ENCODE data around the gene DSCAM. TPM values are rescaled to one million over a fixed set of nuclear protein-coding genes. Genes with fewer than 3 reads are reported as not detected.

Gene DSCAM
- total RNA-seq, 4 donors from 2014 or later: 0.07 TPM; not detected in 3

DNA sequence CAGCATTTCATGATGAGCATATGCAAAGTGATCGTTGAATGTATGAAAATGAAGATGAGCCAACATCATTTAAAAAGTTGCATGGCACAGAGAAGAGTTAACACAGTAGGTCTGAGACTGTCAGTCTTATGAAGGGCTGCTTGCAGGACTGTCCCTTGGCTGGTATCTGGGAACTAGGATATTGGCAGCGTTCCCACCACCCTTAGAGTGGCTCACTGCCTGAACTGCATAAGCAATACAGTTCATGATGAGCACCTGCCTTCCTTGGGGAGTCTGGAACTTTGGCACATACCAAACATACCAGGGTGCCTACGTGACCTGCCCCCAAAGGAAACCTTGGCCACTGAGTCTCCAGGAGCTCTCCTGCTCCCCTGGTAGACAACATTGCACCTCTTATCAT is 161.8 kb downstream of the DSCAM start:
- no peaks in the 10 kb centered on the region for H3K27me3 ChIP-seq
- intact Hi-C loops (cut with DNase I; ENCODE audit: low total_unique reads): no loop called here
- no peak overlapping the region for H3K4me3 ChIP-seq
- no peaks in the 10 kb centered on the region for H3K4me1 ChIP-seq
- H3K36me3 ChIP-seq: no peaks in the 10 kb centered on the region
- H3K9me3 ChIP-seq: no peaks in the 10 kb centered on the region
- H3K27ac ChIP-seq: no peak overlapping the region
- TF ChIP-seq, protein P1, sequence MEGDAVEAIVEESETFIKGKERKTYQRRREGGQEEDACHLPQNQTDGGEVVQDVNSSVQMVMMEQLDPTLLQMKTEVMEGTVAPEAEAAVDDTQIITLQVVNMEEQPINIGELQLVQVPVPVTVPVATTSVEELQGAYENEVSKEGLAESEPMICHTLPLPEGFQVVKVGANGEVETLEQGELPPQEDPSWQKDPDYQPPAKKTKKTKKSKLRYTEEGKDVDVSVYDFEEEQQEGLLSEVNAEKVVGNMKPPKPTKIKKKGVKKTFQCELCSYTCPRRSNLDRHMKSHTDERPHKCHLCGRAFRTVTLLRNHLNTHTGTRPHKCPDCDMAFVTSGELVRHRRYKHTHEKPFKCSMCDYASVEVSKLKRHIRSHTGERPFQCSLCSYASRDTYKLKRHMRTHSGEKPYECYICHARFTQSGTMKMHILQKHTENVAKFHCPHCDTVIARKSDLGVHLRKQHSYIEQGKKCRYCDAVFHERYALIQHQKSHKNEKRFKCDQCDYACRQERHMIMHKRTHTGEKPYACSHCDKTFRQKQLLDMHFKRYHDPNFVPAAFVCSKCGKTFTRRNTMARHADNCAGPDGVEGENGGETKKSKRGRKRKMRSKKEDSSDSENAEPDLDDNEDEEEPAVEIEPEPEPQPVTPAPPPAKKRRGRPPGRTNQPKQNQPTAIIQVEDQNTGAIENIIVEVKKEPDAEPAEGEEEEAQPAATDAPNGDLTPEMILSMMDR (IDR thresholded peaks at IDR 0.05): no peak
- TF ChIP-seq POLR2A (IDR thresholded peaks at IDR 0.05): no peak
- no peak for DNase-seq

DNA sequence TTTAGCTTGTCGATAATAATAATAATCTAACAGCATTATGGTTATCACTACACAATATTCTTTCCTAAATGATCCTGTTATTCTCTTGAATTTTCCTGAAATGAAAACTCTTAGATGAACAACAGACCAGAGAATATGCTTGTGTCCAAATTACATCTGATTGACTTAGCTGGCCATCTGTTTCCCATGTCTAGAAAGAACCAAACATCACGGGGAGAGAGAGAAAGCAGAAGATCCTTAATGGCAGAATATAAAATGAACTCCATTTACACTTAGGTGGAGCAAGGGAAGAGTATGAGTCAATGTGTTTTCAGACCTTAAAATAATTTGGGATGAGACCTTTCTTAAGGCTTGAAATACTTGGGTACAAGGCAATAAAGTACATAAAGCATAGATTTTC is 162.2 kb downstream of the DSCAM start:
- Histone ChIP-seq H3K27me3 (no peaks in the 10 kb centered on the region), H3K27ac (no peak overlapping the region), H3K4me1 (no peaks in the 10 kb centered on the region), H3K36me3 (no peaks in the 10 kb centered on the region), H3K4me3 (no peak overlapping the region), H3K9me3 (no peaks in the 10 kb centered on the region)
- DNase-seq: no peak
- intact Hi-C loops (cut with DNase I; ENCODE audit: low total_unique reads): no loop called here
- TF ChIP-seq, protein P1 (IDR thresholded peaks at IDR 0.05): no peak
- TF ChIP-seq POLR2A (IDR thresholded peaks at IDR 0.05): no peak

DNA sequence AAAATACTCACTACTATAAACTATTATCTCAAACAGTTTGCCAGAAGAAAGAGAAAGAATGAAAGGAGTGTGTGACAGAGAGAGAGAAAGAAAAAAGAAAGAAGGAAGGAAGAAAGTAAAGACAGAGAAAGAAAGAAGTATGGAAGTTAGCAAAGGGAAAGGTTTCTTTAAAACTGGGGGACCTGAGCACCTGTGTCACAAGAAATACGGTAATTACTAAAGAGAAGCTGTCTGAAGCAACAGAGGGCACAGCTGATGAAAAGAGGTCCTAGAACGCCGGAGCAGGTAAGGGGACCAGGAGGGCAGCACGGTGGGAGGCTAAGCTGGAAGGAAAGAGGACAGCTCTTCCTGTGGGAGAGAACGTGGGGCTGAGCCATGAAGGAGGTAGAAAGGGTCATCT is 163.6 kb downstream of the DSCAM start:
- TF ChIP-seq, protein P1 (IDR thresholded peaks at IDR 0.05): no peak
- no peak for TF ChIP-seq POLR2A (IDR thresholded peaks at IDR 0.05)
- Histone ChIP-seq H3K4me1 (no peaks in the 10 kb centered on the region), H3K27me3 (no peaks in the 10 kb centered on the region), H3K27ac (no peak overlapping the region), H3K9me3 (no peaks in the 10 kb centered on the region), H3K36me3 (no peaks in the 10 kb centered on the region), H3K4me3 (no peak overlapping the region)
- no peak for DNase-seq
- intact Hi-C loops (cut with DNase I; ENCODE audit: low total_unique reads): no loop called here

DNA sequence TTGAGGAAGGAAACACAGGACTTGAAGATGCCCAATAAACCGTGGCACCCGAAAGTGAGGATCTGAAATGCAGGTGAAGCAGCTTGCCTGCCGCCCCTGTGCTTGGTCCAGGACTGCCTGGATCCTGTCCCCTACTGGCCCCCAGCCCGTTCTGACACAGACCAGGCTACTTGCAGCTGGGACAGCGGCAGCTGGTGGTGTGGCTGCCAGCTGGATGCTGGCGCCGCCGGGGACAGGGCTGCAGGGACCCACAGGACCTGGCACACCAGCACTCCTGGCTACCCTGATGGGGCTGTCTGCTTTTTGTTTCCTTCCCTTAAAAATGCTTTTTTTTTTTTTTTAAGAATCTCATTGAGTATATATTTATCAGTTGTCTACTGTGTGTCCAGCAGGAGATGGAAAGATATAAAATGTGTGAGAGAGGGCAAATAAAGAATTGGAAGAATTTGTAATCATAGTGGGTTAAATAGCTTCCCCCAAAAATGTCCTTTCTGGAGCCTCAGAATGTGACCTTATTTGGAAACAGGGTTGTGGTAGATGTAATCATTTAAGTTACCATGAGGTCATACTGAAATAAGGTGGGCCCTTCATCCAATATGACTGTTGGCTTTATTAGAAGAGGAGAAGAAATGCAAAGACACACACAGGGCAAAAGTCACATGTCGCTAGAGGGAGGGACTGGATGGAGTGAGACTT is 165.6 kb downstream of the DSCAM start:
- H3K27ac ChIP-seq: no peak overlapping the region
- no peaks in the 10 kb centered on the region for H3K36me3 ChIP-seq
- H3K9me3 ChIP-seq: no peaks in the 10 kb centered on the region
- TF ChIP-seq, protein P1 (IDR thresholded peaks at IDR 0.05): no peak
- TF ChIP-seq POLR2A (IDR thresholded peaks at IDR 0.05): no peak
- no peaks in the 10 kb centered on the region for H3K4me1 ChIP-seq
- no peak overlapping the region for H3K4me3 ChIP-seq
- H3K27me3 ChIP-seq: no peaks in the 10 kb centered on the region
- DNase-seq: no peak
- intact Hi-C loops (cut with DNase I; ENCODE audit: low total_unique reads): no loop called here

DNA sequence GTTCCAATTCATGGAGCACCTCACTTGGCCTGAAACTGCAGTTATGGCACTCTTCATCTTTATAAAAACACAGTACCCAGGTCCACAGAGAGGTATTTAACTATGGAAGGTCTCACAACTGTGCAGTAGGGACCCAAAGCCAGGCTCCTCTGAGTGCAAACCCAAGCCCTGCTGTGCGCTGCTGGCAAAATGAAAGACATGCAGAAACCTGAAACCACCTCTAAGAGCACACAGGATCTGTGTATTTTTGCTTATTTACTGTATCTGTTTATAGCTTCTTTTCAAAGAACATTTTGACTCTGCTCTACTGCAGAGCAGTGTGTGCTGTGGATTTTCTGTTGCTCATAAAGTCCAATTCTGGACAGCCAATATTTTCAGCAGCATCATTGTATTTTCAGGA is 166.6 kb downstream of the DSCAM start:
- H3K36me3 ChIP-seq: no peaks in the 10 kb centered on the region
- no peaks in the 10 kb centered on the region for H3K27me3 ChIP-seq
- H3K4me3 ChIP-seq: no peak overlapping the region
- intact Hi-C loops (cut with DNase I; ENCODE audit: low total_unique reads): no loop called here
- no peaks in the 10 kb centered on the region for H3K9me3 ChIP-seq
- no peaks in the 10 kb centered on the region for H3K4me1 ChIP-seq
- DNase-seq: no peak
- TF ChIP-seq, protein P1 (IDR thresholded peaks at IDR 0.05): no peak
- no peak for TF ChIP-seq POLR2A (IDR thresholded peaks at IDR 0.05)
- H3K27ac ChIP-seq: no peak overlapping the region

Measured in uterus (tissue), 4 donors.